ENCODE measurements around the gene PRKRIP1.
A peak's percentile ranks its signal among the peaks of the same experiment; 100 is the strongest.
"Not testable (repeated sequence)": the region's sequence is repeated elsewhere in the genome, so short reads cannot be mapped to it uniquely, and the experiment has no call there.

PRKRIP1 gene

GRCh38 chr7:102432442-102433218, 36.5 kb downstream of the PRKRIP1 start:
- no peak for DNase-seq

- peak; percentile 35 to 59 for DNase-seq
These were observed 37.3 kb downstream of the PRKRIP1 start, which contains the start of gene ORAI2 for GRCh38 chr7:102433219-102434038. Gene ORAI2 (plus strand): TSS chr7:102433575. CDS start chr7:102438957, 5,382 bp downstream.

GRCh38 chr7:102434039-102434486, 37.9 kb downstream of the PRKRIP1 start:
- peak in 1 of 2 donors; percentile 22 for DNase-seq

- no peak for DNase-seq
These were observed 40.0 kb downstream of the PRKRIP1 start for GRCh38 chr7:102436118-102436517.

DNA sequence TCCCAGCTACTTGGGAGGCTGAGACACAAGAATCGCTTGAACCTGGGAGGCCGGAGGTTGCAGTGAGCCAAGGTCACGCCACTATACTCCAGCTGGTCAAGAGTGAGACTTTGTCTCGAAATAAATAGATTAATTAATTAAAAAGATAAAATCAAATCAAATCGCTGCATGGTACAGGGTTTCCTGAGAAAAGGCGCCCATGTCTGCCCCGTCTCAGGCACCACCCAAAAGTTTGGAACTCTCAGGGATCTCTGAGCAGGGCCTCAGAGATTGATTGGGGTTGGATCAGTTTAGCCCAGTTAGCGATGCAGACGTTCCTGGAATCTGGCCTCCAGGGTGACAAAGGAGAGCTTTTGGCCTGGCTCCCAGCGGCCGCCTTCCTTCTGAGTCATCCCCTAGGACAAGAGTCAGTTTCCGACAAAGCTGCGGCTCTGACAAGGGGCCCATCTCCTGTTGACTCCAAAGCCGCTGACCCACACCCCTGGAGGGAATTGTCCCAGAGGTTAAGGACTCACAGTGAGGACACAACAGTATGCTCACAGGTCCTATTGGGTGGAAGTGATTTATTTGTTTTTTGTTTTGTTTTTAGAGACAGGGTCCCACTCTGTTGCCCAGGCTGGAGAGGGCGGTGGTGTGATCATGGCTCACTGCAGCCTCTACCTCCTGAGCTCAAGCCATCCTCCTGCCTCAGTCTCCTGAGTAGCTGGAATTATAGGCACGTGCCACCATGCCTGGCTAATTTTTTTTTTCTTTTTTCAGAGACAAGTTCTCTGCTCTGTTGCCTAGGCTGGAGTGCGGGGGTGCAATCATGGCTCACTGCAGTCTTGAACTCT, 44.0 kb downstream of the PRKRIP1 start:
- DNase-seq: no peak

DNA sequence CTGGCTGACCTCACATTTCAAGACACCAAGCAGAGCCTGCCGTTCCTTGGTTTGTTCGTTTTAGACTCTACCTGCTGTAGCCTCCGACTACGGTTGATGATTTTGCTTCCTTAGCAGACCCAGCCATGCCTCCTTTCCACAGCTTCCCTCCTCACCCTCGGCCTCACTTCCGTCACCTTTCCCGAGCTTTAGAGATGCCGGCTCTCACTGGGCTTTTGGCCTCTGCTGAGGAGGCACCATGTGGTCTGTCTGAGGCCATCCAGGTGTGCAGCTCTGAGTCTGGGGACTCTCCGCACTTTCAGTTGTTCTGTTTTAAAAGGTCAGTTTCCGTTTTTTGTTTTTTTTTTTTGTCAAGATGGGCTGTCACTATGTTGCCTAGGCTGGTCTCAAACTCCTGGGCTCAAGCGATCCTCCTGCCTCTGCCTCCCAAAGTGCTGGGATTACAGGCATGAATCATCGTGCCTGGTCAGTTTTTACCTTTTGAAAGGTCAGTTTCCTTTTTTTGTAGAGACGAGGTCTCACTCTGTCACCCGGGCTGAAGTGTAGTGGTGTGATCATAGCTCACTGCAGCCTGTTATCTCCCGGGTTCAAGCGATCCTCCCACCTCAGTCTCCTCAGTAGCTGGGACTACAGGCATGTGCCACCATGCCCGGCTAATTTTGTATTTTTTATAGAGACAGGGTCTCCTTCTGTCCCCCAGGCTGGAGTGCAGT, 49.0 kb downstream of the PRKRIP1 start:
- no peak for DNase-seq

DNA sequence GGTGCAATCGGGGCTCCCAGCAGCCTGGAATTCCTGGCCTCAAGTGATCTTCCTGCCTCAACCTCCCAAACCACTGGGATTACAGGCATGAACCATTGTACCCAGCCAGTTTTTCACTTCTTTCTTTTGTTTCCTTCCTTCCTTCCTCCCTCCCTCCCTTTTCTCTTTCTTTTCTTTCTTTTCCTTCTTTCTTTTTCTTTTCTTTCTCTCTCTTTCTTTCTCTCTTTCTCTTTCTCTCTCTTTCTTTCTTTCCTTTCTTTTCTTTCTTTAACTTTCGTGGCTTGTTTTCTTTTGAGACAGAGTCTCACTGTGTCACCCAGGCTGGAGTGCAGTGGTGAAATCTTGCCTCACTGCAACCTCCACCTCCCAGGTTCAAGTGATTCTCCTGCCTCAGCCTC, 49.5 kb downstream of the PRKRIP1 start:
- no peak for DNase-seq

GRCh38 chr7:102446387-102447156, 50.4 kb downstream of the PRKRIP1 start:
- DNase-seq: no peak

DNA sequence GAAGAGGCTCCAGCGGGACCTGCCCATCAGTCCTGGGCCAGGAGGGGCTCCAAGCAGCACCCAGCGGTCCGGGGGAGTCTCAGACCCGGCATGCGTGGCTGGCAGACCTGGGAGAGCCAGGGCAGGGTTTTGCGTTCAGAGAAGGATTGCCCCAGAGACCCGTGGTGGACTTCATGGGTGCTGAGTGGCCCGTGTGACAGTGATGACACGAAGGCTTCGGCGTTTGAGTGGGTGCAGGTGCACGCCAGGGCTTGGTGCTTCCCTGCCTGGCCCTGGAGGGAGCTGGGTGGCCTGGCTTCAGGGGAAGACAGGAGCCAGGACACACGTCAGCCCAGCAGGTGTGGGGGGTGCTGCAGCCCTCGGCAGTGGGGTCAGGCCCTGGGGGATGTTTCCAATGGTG, 51.1 kb downstream of the PRKRIP1 start:
- no peak for DNase-seq

DNA sequence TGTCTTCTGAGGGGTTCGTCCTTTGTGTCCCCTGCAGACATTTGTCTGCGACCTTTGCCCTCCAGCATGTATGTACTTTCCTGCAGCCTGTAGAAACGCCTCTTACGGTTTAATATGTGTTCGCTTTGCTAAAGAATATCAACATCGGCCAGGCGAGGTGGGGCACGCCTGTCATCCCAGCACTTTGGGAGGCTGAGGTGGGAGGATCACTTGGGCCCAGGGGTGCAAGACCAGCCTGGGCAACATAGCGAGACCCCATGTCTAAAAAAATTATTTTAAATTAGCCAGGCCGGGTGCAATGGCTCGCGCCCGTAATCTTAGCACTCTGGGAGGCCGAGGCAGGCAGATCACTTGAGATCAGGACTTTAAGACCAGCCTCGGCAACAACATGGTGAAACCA, 53.0 kb downstream of the PRKRIP1 start:
- DNase-seq: no peak

GRCh38 chr7:102450242-102450641, 54.1 kb downstream of the PRKRIP1 start:
- DNase-seq: peak in 1 of 2 donors; percentile 10

DNA sequence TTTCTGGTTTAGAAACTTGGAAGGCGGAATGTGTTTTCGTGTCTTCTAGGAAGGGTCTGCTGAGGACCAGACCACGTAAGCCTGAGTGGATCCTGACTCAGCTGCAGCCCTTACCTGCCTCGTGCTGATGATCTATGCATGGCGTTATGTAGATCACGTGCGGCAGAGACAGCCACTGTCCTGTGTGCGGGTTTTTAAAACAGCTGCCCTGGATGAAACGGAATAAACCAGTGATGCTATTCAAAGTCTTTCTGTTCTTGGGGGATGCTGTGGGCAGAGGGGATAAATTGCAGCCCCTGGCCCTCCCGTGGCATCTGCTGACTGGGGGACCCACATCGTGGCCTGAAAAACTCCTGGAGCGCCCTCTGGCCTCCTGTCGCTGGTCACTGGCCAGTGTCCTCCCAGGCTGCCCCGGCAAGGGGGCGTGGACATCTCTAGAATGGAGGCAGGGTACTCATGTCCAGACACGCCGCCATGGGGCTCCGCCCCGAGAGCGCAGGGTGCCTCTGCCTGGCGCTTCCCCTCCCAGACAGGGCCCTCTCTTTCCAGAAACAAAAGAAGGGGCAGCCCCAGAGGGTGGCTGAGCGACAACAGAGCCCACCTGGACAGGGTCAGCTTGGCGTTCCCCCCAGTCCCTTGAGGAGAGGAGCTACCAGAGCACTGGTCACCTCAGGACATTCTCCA, 55.4 kb downstream of the PRKRIP1 start:
- DNase-seq: no peak

DNA sequence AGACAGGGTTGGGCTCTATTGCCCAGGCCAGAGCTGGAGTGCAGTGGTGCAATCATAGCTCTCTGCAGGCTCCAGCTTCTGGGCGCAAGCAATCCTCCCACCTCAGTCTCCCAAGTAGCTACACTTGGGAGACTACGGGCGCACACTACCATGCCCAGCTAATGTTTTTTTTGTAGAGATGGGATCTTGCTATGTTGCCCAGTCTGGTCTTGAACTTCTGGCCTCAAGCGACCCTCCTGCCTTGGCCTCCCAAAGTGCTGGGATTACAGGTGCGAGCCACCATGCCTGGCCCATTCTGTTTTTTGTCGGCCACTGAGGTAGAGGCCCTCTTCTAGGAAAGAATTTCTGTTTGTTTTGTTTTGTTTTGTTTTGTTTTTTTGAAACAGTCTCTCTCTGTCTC, 56.3 kb downstream of the PRKRIP1 start:
- no peak for DNase-seq

GRCh38 chr7:102453319-102453718, 57.2 kb downstream of the PRKRIP1 start:
- DNase-seq: no peak

- no peak for DNase-seq
These were observed 58.3 kb downstream of the PRKRIP1 start for GRCh38 chr7:102454468-102454867.

DNA sequence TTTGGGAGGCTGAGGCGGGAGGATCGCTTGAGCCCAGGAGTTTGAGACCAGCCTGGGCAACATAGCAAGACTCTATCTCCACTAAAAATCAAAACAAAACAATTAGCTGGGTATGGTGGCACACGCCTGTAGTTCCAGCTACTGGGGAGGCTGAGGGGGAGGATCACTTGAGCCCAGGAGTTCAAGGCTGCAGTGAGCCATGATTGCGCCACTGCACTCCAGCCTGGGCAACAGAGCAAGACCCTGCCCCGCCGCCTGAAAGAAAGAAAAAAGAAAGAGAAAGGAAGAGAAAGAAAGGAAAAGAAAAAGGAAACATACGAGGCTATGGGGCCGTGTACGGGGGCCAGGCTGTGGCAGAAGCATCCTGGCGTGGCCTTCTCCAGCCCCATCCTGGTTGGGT, 58.8 kb downstream of the PRKRIP1 start:
- not testable (repeated sequence) for DNase-seq

GRCh38 chr7:102455596-102455995, 59.4 kb downstream of the PRKRIP1 start:
- no peak for DNase-seq

DNA sequence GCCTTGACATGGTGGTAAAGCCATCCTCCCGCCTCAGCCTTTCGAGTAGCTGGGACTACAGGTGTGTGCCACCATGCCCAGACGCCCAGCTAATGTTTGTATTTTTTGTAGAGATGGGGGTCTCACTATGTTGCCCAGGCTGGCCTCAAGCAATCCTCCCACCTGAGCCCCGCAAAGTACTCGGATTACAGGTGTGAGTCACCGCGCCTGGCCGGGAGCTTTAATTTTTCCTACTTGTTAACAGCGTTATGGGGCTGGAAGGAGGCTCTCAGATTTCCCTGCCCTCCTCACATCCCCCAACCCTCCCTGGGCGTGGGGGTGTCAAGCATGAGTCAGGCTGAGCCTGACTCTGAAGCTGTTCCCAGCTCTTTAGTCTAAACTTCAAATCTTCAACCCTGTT, 60.2 kb downstream of the PRKRIP1 start:
- no peak for DNase-seq

DNA sequence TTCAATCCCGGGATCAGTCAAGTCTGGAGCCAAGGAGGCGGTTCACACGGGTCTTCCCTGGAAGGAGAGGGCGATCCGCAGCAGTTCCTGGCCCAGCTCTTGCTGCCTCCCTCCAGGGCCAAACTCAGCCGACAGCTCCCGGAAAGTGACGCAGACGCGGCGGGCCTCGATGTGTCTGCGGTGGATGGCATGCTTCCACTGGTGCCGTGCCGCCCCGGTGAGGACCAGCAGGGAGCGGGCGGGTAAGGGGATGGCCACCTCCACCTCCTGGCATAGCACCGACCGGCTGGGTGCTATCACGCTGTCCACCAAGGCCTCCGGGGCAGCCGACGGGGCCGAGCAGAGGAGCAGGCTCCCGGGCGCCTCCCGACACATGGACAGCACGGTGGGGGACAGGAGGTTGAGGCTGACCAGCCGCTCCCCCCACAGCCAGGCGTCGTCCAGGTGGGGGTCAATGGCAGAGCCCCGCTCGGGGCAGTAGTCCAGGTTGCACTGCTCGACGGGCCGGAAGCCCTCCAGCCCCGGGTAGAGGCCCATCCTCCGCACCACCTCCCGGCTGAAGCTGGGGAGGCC, 61.3 kb downstream of the PRKRIP1 start:
- DNase-seq: no peak

GRCh38 chr7:102459221-102459844, 63.2 kb downstream of the PRKRIP1 start:
- DNase-seq: no peak

Data from bone marrow (tissue), 2 donors.